Bronchial epithelial cell (primary cell): ENCODE measurements around the gene TNRC6C. TPM values are rescaled to one million over a fixed set of nuclear protein-coding genes. Genes with fewer than 3 reads are reported as not detected.
"Not testable (repeated sequence)": the region's sequence is repeated elsewhere in the genome, so short reads cannot be mapped to it uniquely, and the experiment has no call there.

Experiments
- DNase-seq: peaks from one replicate; pipeline ENCODE4 v3.0.0-alpha.2; 2010; ENCODE audit warnings: low read depth
- FAIRE-seq: peaks from 2 replicates; lab custom pipeline; 2011; peaks lifted over from hg19 to GRCh38; lab: Jason Lieb, UNC
- H3K27me3 ChIP-seq: 2 replicates; pipeline ENCODE4 v1.5.1; 2011; ENCODE audit warnings: low read length; ENCODE audit not compliant: control insufficient read depth, insufficient read depth
- H3K36me3 ChIP-seq: 2 replicates; pipeline ENCODE4 v1.5.1; 2011; ENCODE audit warnings: low read length; ENCODE audit not compliant: control insufficient read depth, insufficient read depth
- H3K4me3 ChIP-seq: 2 replicates; pipeline ENCODE4 v1.5.1; 2011; ENCODE audit warnings: mild to moderate bottlenecking, low read depth, low read length, control low read depth
- total RNA-seq: library from RNA; depleted of rRNA; stranded (reverse); fragments of >200 nt; gene quantifications from 2 replicates; pipeline ENCODE4 v1.2.1, GENCODE V29; 2014
- TF ChIP-seq, protein P1 (sequence below): IDR thresholded peaks from 2 replicates; pipeline ENCODE4 v1.5.1; 2011; ENCODE audit warnings: mild to moderate bottlenecking, moderate library complexity, low read length, control low read depth, inconsistent platforms; ENCODE audit not compliant: insufficient read depth, severe bottlenecking

The TNRC6C gene
- total RNA-seq, 1 donor from 2014 or later: 0.79 TPM

DNA sequence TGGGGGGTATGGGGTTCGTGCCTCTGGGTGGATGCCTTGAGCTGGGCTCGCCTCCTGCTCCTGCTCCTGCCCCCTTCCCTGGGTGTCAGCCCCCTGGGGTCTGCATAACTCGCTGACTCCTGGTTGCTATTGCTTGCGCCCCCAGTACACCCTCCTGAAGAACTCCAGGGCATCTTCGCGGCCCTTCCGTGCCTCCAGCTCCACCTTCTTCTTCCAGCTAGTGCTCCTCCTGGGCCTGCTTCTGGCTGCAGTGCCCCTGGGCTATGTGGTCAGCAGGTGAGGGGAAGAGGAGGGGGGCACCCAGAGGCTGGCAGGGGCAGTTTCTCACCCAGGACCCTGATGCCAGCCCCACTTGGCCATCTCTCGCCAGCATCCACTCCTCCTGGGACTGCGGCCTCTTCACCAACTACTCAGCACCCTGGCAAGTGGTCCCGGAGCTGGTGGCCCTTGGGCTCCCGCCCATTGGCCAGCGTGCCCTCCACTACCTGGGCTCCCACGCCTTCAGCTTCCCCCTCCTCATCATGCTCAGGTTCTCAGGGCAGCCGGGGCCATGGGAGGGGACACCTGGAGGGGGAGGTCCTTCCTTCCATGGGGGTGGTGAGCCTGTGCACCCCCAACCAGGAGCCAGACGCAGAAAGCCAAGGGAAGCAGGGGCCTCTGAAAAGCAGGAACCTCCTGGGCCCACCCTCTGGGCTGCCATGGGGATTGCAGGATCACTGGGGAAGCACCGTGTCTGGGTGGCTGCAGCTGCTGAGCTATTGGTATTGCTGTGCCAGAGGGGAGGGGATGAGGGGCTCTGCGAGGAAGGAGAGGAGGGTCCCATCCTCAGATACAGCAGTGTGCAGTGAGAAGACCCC, 179.9 kb downstream of the TNRC6C start:
- DNase-seq: no peak
- no peak overlapping the region for H3K4me3 ChIP-seq
- TF ChIP-seq, protein P1, sequence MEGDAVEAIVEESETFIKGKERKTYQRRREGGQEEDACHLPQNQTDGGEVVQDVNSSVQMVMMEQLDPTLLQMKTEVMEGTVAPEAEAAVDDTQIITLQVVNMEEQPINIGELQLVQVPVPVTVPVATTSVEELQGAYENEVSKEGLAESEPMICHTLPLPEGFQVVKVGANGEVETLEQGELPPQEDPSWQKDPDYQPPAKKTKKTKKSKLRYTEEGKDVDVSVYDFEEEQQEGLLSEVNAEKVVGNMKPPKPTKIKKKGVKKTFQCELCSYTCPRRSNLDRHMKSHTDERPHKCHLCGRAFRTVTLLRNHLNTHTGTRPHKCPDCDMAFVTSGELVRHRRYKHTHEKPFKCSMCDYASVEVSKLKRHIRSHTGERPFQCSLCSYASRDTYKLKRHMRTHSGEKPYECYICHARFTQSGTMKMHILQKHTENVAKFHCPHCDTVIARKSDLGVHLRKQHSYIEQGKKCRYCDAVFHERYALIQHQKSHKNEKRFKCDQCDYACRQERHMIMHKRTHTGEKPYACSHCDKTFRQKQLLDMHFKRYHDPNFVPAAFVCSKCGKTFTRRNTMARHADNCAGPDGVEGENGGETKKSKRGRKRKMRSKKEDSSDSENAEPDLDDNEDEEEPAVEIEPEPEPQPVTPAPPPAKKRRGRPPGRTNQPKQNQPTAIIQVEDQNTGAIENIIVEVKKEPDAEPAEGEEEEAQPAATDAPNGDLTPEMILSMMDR: no peak
- no peaks in the 10 kb centered on the region for H3K36me3 ChIP-seq
- FAIRE-seq: no peak
- H3K27me3 ChIP-seq: no peaks in the 10 kb centered on the region

DNA sequence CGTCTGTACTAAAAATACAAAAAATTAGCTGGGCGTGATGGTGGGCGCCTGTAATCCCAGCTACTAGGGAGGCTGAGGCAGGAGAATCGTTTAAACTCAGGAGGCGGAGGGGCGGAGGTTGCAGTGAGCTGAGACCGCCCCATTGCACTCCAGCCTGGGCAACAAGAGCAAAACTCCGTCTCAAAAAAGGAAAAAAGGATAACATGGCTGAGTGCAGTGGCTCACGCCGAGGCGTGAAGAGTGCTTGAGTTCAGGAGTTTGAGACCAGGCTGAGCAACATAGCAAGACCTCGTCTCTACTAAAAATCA, 181.3 kb downstream of the TNRC6C start:
- DNase-seq, H3K36me3 ChIP-seq, H3K4me3 ChIP-seq, H3K27me3 ChIP-seq, FAIRE-seq: not testable (repeated sequence)

DNA sequence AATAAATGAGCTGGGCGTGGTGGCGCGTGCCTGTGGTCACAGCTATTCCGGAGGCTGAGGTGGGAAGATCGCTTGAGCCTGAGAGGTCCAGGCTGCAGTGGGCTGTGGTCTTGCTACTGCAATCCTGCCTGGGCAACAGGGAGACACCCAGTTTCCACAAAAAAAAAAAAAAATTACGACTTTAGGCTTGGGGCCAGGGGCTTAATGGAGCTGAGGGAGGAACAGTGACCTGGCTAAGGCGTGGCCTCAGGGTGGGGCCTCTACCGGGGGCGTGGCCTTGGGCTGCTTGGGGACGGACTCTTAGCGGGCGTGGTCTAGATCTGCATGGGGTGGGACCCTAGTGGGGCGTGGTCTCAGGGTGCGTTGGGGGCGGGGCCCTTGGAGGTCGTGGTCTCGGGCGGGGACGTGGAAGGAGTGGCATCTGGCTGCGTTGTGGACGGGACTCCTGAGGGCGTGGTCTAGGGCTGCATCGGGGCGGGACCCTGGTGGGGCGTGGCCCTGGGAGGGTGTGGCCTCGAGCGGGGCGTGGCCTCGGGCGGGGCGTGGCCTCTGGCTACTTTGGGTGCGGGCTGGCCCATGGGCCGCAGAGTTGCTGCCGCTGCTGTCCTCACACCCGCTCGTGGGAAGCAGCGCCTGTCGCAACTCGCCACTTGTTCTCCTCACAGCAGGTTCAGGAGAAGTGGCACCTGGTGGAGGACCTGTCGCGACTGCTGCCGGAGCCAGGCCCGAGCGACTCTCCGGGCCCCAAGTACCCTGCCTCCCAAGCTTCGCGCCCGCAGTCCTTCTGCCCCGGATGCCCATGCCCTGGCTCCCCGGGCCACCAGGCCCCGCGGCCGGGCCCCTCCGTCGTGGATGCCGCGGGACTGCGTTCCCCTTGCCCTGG, 181.9 kb downstream of the TNRC6C start:
- no peaks in the 10 kb centered on the region for H3K36me3 ChIP-seq
- peak; percentile 84 for DNase-seq
- no peaks in the 10 kb centered on the region for H3K27me3 ChIP-seq
- TF ChIP-seq, protein P1: no peak
- peak overlapping the region; percentile 13 for H3K4me3 ChIP-seq
- no peak for FAIRE-seq

DNA sequence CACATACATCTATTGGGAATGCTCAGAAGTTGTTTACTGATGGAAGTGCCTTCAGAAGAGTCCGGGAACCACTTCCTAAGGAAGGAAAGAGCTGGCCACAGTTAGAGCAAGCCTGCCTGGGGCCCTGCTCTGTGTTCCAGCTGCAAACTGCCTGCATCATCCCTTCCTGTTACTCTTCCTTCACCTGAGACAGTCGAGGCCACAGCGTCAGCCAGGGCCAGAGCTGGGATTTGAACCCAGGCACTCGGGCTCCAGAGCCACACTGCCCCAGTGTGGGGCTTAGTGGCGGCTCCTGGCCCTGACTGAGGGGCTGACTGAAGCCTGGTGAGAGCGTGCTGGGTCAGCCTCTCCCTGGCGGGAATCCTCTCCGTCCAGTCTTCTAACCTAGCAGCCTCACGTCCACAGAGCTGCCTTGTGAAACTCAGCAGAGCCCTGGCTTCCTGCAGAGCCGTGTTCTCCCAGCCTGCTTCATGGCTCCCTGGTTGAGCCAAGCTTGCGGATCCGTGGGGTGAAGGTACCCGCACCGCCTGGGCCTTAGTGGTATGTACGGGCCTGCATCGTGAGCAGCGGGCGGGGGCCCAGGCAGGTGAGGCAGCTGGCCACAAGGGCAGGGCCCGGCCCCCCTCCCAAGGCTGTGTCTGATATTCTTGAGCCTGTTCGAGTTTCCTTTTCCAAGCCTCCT, 183.1 kb downstream of the TNRC6C start:
- no peaks in the 10 kb centered on the region for H3K27me3 ChIP-seq
- DNase-seq: no peak
- no peaks in the 10 kb centered on the region for H3K36me3 ChIP-seq
- TF ChIP-seq, protein P1: no peak
- no peak overlapping the region for H3K4me3 ChIP-seq
- FAIRE-seq: no peak

DNA sequence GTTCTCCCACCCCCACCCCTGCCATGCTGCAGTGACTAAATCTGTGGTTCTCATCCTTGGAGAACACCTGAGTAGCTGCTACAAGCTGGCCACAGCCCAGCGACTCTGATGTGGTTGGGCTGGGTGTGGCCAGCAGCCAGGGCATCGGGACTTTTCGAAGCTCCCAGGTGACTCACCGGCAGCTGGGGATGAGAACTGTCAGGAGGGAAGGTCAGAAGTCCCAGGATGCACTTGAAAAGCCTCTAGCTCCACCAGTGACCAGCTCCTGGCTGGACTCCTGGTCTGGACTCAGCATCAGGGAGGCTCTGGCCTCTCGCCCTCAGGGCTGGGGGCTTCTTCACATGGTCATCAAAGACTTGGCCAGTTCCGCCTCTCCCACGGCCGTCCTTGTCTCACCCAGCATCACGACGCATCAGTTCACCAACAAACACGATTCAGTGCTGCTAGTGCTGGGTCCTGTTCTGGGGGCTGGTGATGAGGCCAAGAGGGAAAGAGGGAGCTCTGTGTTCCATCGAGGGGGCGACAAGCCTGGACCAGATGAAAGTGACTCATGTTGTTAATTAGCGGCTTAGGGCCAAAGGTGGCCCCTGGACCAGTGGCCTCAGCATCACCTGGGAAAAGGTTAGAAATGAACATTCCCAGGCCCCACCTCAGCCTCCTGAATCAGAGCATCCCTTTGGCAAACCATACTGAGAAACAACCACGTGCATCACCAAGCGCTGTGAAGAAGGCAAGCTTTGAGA, 183.8 kb downstream of the TNRC6C start:
- FAIRE-seq: peak; percentile 68
- peak; percentile 97 for DNase-seq
- H3K27me3 ChIP-seq: no peaks in the 10 kb centered on the region
- no peak overlapping the region for H3K4me3 ChIP-seq
- TF ChIP-seq, protein P1: no peak
- no peaks in the 10 kb centered on the region for H3K36me3 ChIP-seq
